ENCODE measurements around the gene CREB3L1.
A peak's percentile ranks its signal among the peaks of the same experiment; 100 is the strongest.

Gene CREB3L1

GRCh38 chr11:46273511-46274205, 3.8 kb upstream of the CREB3L1 start:
- WGBS, 2 experiments = 94% methylated on average over 7 of the region's 7 CpGs
- Histone ChIP-seq H3K4me1 (ENCODE audit: control insufficient read depth, insufficient read depth, low read length) (peaks cover 21% of the 10 kb centered on the region), H3K27me3 (ENCODE audit: control insufficient read depth, insufficient read depth, low read length, poor library complexity, severe bottlenecking) (peaks cover 11% of the 10 kb centered on the region), H3K36me3 (ENCODE audit: control insufficient read depth, insufficient read depth, low read length) (no peaks in the 10 kb centered on the region), H3K4me3 (ENCODE audit: insufficient read depth, low read depth, low read length) (no peak overlapping the region), H3K27ac (ENCODE audit: insufficient read depth, low read depth, low read length, poor library complexity, severe bottlenecking) (no peak overlapping the region), H3K9me3 (ENCODE audit: control insufficient read depth, low read length) (no peaks in the 10 kb centered on the region)

GRCh38 chr11:46275964-46276641, 1.4 kb upstream of the CREB3L1 start:
- H3K27ac ChIP-seq (ENCODE audit: insufficient read depth, low read depth, low read length, poor library complexity, severe bottlenecking) = no peak overlapping the region
- peaks cover 11% of the 10 kb centered on the region for H3K27me3 ChIP-seq (ENCODE audit: control insufficient read depth, insufficient read depth, low read length, poor library complexity, severe bottlenecking)

DNA sequence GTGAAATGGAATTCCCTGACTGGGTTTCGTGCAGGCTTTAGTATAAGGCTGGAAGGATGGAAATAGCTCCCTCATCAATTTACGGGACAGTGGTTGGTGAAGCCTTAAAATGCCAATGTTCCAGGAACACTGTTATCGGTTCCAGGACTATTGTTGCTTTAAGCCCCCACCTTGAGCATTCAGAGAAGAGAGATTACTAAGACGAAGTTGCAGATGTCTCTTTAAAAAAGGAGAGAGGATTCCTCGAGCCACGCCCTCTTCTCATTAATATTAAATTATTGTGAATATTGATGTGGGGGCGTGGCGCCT, 195 bp upstream of the CREB3L1 start:
- H3K4me1 ChIP-seq (ENCODE audit: control insufficient read depth, insufficient read depth, low read length) = peaks cover 27% of the 10 kb centered on the region
- WGBS, 2 experiments = 24 to 29% methylated on average over 6 to 8 of the region's 8 CpGs
- no peak overlapping the region for H3K27ac ChIP-seq (ENCODE audit: insufficient read depth, low read depth, low read length, poor library complexity, severe bottlenecking)
- peak overlapping the region; percentile 44 for H3K4me3 ChIP-seq (ENCODE audit: insufficient read depth, low read depth, low read length)
- H3K27me3 ChIP-seq (ENCODE audit: control insufficient read depth, insufficient read depth, low read length, poor library complexity, severe bottlenecking) = peaks cover 11% of the 10 kb centered on the region
- H3K9me3 ChIP-seq (ENCODE audit: control insufficient read depth, low read length) = no peaks in the 10 kb centered on the region
- no peaks in the 10 kb centered on the region for H3K36me3 ChIP-seq (ENCODE audit: control insufficient read depth, insufficient read depth, low read length)

More at GRCh38 chr11:46275964-46276641, 1.4 kb upstream of the CREB3L1 start:
- Histone ChIP-seq H3K4me1 (ENCODE audit: control insufficient read depth, insufficient read depth, low read length) (peaks cover 29% of the 10 kb centered on the region), H3K9me3 (ENCODE audit: control insufficient read depth, low read length) (no peaks in the 10 kb centered on the region), H3K4me3 (ENCODE audit: insufficient read depth, low read depth, low read length) (no peak overlapping the region), H3K36me3 (ENCODE audit: control insufficient read depth, insufficient read depth, low read length) (no peaks in the 10 kb centered on the region)
- 76 to 83% methylated on average over 6 of the region's 6 CpGs for WGBS, 2 experiments

DNA sequence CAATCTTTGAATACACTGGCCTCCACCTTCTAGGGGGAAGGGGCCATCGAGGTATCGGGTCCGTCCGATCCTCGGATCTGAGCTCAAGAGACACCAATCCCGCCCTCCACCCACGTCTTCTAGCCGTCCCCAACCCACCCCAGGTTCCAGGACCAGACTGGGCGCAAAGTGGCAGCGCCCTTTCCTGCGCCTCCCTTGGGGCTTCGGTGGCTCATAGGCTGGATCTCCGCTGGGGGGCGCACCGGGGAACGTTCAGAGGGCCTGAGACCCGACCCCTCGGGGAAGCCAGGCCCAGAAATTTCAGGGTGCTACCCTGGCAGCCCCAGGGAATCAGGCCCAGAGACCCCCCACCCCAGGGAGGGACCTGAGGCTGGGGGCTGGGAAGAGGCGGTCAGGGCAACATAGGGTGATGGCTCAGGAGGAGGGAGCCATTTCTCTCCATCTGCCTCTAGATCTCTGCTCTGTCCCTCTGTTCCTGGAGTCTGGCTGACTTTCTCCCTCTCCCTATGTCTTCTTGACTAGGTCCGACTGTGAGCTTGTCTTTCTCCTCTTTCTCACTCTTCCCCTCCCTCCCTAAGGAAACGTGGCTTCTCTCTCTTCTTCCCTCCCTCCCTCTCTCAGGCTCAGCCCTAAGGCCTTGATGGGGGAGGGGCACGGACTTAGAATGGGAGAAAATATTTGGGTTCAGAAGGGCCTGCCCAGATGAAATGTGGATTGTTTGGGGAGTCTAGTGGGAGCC, 1.1 kb downstream of the CREB3L1 start:
- H3K27ac ChIP-seq (ENCODE audit: insufficient read depth, low read depth, low read length, poor library complexity, severe bottlenecking) = no peak overlapping the region
- H3K9me3 ChIP-seq (ENCODE audit: control insufficient read depth, low read length) = no peaks in the 10 kb centered on the region
- peaks cover 11% of the 10 kb centered on the region for H3K27me3 ChIP-seq (ENCODE audit: control insufficient read depth, insufficient read depth, low read length, poor library complexity, severe bottlenecking)
- WGBS, 2 experiments = 3 to 6% methylated on average over 21 to 22 of the region's 22 CpGs
- H3K36me3 ChIP-seq (ENCODE audit: control insufficient read depth, insufficient read depth, low read length) = no peaks in the 10 kb centered on the region
- peak overlapping the region; percentile 44 for H3K4me3 ChIP-seq (ENCODE audit: insufficient read depth, low read depth, low read length)
- peaks cover 18% of the 10 kb centered on the region for H3K4me1 ChIP-seq (ENCODE audit: control insufficient read depth, insufficient read depth, low read length)

GRCh38 chr11:46279126-46280099, 2.0 kb downstream of the CREB3L1 start:
- peaks cover 18% of the 10 kb centered on the region for H3K4me1 ChIP-seq (ENCODE audit: control insufficient read depth, insufficient read depth, low read length)
- peaks cover 11% of the 10 kb centered on the region for H3K27me3 ChIP-seq (ENCODE audit: control insufficient read depth, insufficient read depth, low read length, poor library complexity, severe bottlenecking)
- H3K9me3 ChIP-seq (ENCODE audit: control insufficient read depth, low read length) = no peaks in the 10 kb centered on the region
- H3K4me3 ChIP-seq (ENCODE audit: insufficient read depth, low read depth, low read length) = no peak overlapping the region
- 67 to 68% methylated on average over 15 of the region's 15 CpGs for WGBS, 2 experiments
- no peaks in the 10 kb centered on the region for H3K36me3 ChIP-seq (ENCODE audit: control insufficient read depth, insufficient read depth, low read length)
- H3K27ac ChIP-seq (ENCODE audit: insufficient read depth, low read depth, low read length, poor library complexity, severe bottlenecking) = no peak overlapping the region

- H3K27me3 ChIP-seq (ENCODE audit: control insufficient read depth, insufficient read depth, low read length, poor library complexity, severe bottlenecking) = peaks cover 11% of the 10 kb centered on the region
- no peaks in the 10 kb centered on the region for H3K9me3 ChIP-seq (ENCODE audit: control insufficient read depth, low read length)
- no peak overlapping the region for H3K4me3 ChIP-seq (ENCODE audit: insufficient read depth, low read depth, low read length)
- peaks cover 18% of the 10 kb centered on the region for H3K4me1 ChIP-seq (ENCODE audit: control insufficient read depth, insufficient read depth, low read length)
- WGBS, 2 experiments = 85 to 89% methylated on average over 5 of the region's 5 CpGs
- no peaks in the 10 kb centered on the region for H3K36me3 ChIP-seq (ENCODE audit: control insufficient read depth, insufficient read depth, low read length)
- H3K27ac ChIP-seq (ENCODE audit: insufficient read depth, low read depth, low read length, poor library complexity, severe bottlenecking) = no peak overlapping the region
Observed at GRCh38 chr11:46280706-46281105, 3.2 kb downstream of the CREB3L1 start.

GRCh38 chr11:46281371-46281831, 3.9 kb downstream of the CREB3L1 start:
- Histone ChIP-seq H3K4me3 (ENCODE audit: insufficient read depth, low read depth, low read length) (no peak overlapping the region), H3K36me3 (ENCODE audit: control insufficient read depth, insufficient read depth, low read length) (no peaks in the 10 kb centered on the region), H3K9me3 (ENCODE audit: control insufficient read depth, low read length) (no peaks in the 10 kb centered on the region), H3K27ac (ENCODE audit: insufficient read depth, low read depth, low read length, poor library complexity, severe bottlenecking) (no peak overlapping the region), H3K27me3 (ENCODE audit: control insufficient read depth, insufficient read depth, low read length, poor library complexity, severe bottlenecking) (peaks cover 11% of the 10 kb centered on the region), H3K4me1 (ENCODE audit: control insufficient read depth, insufficient read depth, low read length) (peaks cover 17% of the 10 kb centered on the region)
- 21 to 33% methylated on average over 7 of the region's 7 CpGs for WGBS, 2 experiments

GRCh38 chr11:46285173-46285572, 7.7 kb downstream of the CREB3L1 start:
- WGBS, 2 experiments = 91 to 92% methylated on average over 3 of the region's 3 CpGs
- Histone ChIP-seq H3K36me3 (ENCODE audit: control insufficient read depth, insufficient read depth, low read length) (no peaks in the 10 kb centered on the region), H3K27ac (ENCODE audit: insufficient read depth, low read depth, low read length, poor library complexity, severe bottlenecking) (no peak overlapping the region)

DNA sequence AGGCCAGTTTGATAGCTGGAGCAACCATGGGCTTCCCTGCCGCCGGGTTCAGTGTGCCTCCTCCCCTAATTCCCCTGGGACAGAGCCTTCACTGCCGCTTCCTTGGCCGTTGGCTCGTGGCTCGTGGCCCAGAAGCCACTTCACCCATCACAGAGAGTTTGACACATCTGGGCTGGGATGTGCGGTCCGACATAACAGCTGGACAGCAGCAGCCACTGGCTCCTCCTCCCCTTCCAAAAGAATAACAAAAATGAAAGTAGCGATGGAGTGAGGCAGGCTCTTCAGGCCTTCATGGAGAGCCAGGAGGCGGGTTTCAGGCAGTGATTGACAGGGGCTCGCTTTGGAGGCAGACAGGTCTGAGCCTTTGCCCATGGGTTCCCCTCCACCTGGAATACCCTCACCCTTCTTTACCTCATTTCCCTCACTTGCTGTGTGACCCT, 8.2 kb downstream of the CREB3L1 start:
- no peak overlapping the region for H3K4me3 ChIP-seq (ENCODE audit: insufficient read depth, low read depth, low read length)
- no peaks in the 10 kb centered on the region for H3K36me3 ChIP-seq (ENCODE audit: control insufficient read depth, insufficient read depth, low read length)
- WGBS, 2 experiments = 87 to 92% methylated on average over 11 of the region's 11 CpGs
- peaks cover 18% of the 10 kb centered on the region for H3K4me1 ChIP-seq (ENCODE audit: control insufficient read depth, insufficient read depth, low read length)
- H3K27me3 ChIP-seq (ENCODE audit: control insufficient read depth, insufficient read depth, low read length, poor library complexity, severe bottlenecking) = no peaks in the 10 kb centered on the region
- H3K9me3 ChIP-seq (ENCODE audit: control insufficient read depth, low read length) = no peaks in the 10 kb centered on the region
- H3K27ac ChIP-seq (ENCODE audit: insufficient read depth, low read depth, low read length, poor library complexity, severe bottlenecking) = no peak overlapping the region

More at GRCh38 chr11:46285173-46285572, 7.7 kb downstream of the CREB3L1 start:
- Histone ChIP-seq H3K9me3 (ENCODE audit: control insufficient read depth, low read length) (no peaks in the 10 kb centered on the region), H3K27me3 (ENCODE audit: control insufficient read depth, insufficient read depth, low read length, poor library complexity, severe bottlenecking) (no peaks in the 10 kb centered on the region), H3K4me1 (ENCODE audit: control insufficient read depth, insufficient read depth, low read length) (peaks cover 14% of the 10 kb centered on the region), H3K4me3 (ENCODE audit: insufficient read depth, low read depth, low read length) (no peak overlapping the region)
